Subcutaneous abdominal adipose tissue (tissue), 5 donors: ENCODE measurements around the gene KIF6.

ENCODE experiments used
- H3K27ac ChIP-seq: one replicate; pipeline ENCODE4 v1.7.0; 2013; ENCODE audit warnings: low read depth, mild to moderate bottlenecking, inconsistent platforms, low read length, moderate library complexity
- H3K27me3 ChIP-seq, 5 donors: one replicate each; pipeline ENCODE4 v1.7.0; 2013; ENCODE audit warnings: low read length in 5 of 5, inconsistent platforms in 1 of 5; ENCODE audit not compliant: control insufficient read depth in 5 of 5, insufficient read depth in 4 of 5
- H3K36me3 ChIP-seq, 5 donors: one replicate each; pipeline ENCODE4 v1.7.0; 2013; ENCODE audit warnings: low read length in 5 of 5; ENCODE audit not compliant: control insufficient read depth in 5 of 5, insufficient read depth in 5 of 5
- H3K4me1 ChIP-seq, 5 donors: one replicate each; pipeline ENCODE4 v1.7.0; 2013; ENCODE audit warnings: low read length in 5 of 5, mild to moderate bottlenecking in 3 of 5, moderate library complexity in 1 of 5; ENCODE audit not compliant: control insufficient read depth in 5 of 5, insufficient read depth in 5 of 5
- H3K4me3 ChIP-seq, 5 donors: one replicate each; pipeline ENCODE4 v1.7.0; 2013; ENCODE audit warnings: low read length in 5 of 5, low read depth in 1 of 5
- H3K9ac ChIP-seq, 5 donors: one replicate each; pipeline ENCODE4 v1.7.0; 2013; ENCODE audit warnings: low read length in 5 of 5, mild to moderate bottlenecking in 4 of 5, moderate library complexity in 3 of 5
- H3K9me3 ChIP-seq, 5 donors: one replicate each; pipeline ENCODE4 v1.7.0; 2013; ENCODE audit warnings: low read length in 5 of 5; ENCODE audit not compliant: control insufficient read depth in 5 of 5
- donor health status: healthy.
- donor health status: healthy.
- donor health status: healthy.
- donor health status: healthy.
- donor health status: healthy.

Gene KIF6

DNA sequence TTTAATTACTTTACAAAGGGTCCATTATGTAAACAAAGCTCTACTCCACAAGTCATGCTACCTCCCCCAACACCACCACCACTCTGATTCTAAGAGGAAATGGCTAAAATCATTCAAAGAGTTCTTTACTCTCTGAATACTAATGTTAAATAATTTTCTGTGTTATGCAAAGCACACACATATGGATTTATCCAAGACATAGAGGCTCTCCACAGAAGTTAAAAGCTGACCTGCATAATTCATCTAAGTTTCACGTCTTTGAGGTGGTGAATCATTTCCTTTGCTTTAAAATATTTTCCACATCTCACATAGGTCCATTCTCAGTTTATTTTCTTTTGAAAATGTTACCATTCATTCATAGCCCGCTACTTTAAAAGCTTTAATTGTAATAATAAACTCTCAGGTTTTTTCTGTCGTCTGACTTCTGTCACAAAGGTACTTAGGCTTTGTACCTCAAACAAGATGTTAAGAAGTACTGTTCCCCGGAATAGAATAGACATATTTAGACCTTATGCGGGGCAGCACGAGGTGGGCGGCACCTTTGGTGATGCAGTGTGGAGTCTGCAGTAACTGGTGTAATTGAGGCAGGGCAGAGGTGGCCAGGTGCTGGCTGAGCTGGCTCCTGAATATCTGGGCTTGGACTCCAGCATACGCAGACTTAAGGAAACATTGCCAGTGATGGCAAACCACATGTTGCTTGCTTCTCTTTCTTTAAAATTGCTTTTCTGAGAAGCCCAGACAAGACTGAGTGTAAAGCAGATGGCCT is 55.8 kb downstream of the KIF6 start:
- H3K4me1 ChIP-seq, result peaks cover 0 to 10% (median 0%) of the 10 kb centered on the region in 5 donors
- H3K27me3 ChIP-seq, result no peaks in the 10 kb centered on the region
- H3K4me3 ChIP-seq, result no peak overlapping the region
- H3K27ac ChIP-seq, result no peak overlapping the region
- H3K9ac ChIP-seq, result no peak overlapping the region
- H3K36me3 ChIP-seq, result no peaks in the 10 kb centered on the region
- H3K9me3 ChIP-seq, result peaks cover 0 to 7% (median 4%) of the 10 kb centered on the region in 5 donors

DNA sequence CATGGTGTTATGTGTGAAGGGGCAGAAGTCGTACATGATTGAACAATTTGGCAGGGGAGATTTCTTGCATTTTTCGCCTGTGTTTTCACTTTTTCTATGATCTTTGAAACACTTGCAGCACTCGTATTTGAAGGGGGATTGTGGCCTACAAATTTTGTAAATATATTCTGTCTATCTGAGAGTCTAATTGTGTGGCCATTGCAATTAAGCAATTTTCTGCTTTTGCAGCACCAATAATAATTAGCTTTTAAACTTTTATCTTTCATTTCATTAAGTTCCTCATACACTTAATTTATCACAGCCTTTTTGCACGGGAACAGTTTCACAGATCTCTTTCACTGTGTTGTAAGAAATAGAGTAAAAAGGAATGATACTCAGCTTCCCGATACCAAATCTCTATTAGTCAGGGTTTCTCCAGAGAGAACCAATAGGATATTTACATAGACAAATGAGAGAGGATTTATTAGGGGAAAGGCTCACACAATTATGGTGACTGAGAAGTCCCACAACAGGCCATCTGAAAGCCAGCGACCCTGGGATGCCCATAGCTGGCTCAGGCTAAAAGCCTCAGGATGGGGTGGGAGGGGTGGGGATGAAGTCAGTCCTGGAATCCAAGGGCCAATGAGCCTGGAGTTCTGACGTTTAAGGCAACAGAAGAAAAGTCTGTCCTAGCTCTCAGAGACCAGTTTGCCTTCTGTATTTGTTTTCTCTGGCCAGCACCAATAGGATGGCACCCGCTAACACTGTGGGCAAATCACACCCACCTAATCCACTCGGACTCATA is 58.3 kb downstream of the KIF6 start:
- H3K27me3 ChIP-seq, result no peaks in the 10 kb centered on the region
- peaks cover 0 to 10% (median 0%) of the 10 kb centered on the region in 5 donors for H3K4me1 ChIP-seq
- H3K9me3 ChIP-seq, result no peaks in the 10 kb centered on the region
- H3K4me3 ChIP-seq, result no peak overlapping the region
- peak overlapping the region; percentile 20 for H3K27ac ChIP-seq
- no peak overlapping the region for H3K9ac ChIP-seq
- H3K36me3 ChIP-seq, result no peaks in the 10 kb centered on the region

DNA sequence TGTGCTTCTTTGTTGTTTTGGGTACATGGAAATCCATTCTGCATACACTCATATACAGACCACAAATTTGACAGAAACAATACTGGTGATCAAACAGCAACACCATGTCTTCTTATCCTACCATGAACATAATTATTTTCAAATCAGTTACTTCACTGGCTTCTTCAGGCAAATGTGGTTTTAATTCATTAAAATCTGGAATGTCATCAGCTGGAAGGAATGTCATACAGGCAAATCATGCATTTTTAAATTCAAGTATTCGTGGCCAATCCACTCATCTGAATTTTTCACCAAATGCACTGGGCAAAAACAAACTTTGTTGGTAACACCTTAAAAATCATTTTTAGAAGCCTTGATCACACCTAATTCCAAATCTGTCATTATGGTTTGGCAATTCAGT is 59.3 kb downstream of the KIF6 start:
- Histone ChIP-seq H3K9me3 (no peaks in the 10 kb centered on the region), H3K4me1 (peaks cover 0 to 10% (median 0%) of the 10 kb centered on the region in 5 donors), H3K9ac (no peak overlapping the region), H3K27me3 (no peaks in the 10 kb centered on the region), H3K27ac (peak overlapping the region; percentile 20), H3K36me3 (no peaks in the 10 kb centered on the region), H3K4me3 (no peak overlapping the region)

DNA sequence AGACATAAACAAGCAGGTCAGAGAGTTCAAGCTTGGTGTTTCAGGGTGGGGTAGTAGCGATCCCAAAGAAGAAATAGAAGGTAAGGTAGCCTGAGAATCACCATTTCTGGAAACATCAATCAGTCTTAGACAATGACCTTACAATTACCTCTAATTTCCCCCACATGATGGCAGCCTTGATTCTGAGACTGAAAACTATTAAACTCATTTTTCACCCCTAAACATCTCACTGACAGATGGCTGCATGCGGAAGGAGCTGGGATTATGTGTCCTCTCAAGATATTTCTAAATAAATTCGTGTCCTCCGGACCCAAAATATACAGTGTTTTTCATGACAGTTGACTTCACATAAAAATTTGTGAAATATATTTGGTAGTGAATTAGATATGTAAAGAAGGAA is 61.0 kb downstream of the KIF6 start:
- Histone ChIP-seq H3K4me1 (peaks cover 0 to 10% (median 0%) of the 10 kb centered on the region in 5 donors), H3K27ac (no peak overlapping the region), H3K9ac (no peak overlapping the region), H3K36me3 (no peaks in the 10 kb centered on the region), H3K27me3 (no peaks in the 10 kb centered on the region), H3K4me3 (no peak overlapping the region), H3K9me3 (no peaks in the 10 kb centered on the region)

DNA sequence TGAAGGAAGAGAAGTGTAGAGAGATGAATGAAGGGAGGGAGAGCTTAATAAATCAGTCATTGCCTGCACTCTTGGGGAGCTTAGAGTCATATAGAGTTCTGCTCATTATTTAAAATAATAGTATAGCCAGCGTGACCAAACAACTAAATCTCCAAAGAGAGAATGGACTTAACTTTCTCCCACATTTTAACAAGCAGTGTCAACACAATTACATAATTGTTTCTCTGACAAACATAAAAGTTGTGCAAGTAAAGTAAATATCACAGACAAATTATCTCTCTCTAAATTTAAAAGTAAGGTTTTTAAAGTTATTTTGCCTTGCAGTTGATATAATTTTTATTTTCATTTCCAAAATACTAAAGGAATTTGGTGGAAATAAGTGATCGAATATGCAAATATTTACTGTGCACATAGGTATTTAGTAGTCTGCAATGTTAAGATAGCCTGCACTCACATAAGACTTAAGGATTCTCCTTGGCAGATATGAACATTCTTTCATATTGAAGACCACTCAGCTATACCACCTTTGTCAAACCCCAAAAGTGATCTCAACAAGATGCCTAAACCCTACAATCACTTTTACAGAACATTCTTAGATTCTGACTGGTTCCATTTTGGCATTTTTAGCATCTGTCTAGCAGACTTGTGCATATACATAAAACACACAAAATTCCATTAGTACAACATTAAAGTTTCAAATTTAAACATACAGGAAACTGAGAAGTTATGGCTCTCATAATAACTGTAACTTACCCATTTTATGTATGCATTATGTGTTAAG is 67.7 kb downstream of the KIF6 start:
- Histone ChIP-seq H3K27ac (no peak overlapping the region), H3K27me3 (no peaks in the 10 kb centered on the region), H3K9ac (no peak overlapping the region), H3K4me3 (no peak overlapping the region), H3K9me3 (no peaks in the 10 kb centered on the region), H3K4me1 (peaks cover 0 to 8% (median 0%) of the 10 kb centered on the region in 5 donors), H3K36me3 (no peaks in the 10 kb centered on the region)

DNA sequence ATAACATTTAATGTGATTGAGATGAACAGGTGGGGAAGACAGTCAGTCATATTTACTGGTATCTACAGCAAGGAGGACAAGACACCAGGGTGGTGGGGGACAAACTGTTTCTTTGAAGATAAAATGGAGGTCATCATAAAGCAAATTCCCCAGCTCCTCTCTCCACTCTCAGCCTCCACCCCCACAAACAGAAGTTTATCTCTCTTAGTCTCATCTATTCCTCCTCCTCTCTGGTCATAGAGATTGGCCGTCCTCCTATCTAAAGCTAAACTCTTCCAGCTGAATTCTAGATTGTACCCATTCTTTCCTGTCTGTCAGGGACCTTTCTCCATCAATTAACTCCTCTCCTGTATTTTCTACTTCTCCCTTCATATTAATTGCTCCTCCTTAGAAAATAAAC is 71.1 kb downstream of the KIF6 start:
- Histone ChIP-seq H3K36me3 (no peaks in the 10 kb centered on the region), H3K27me3 (no peaks in the 10 kb centered on the region), H3K27ac (no peak overlapping the region), H3K4me3 (no peak overlapping the region), H3K4me1 (peaks cover 0 to 8% (median 0%) of the 10 kb centered on the region in 5 donors), H3K9me3 (no peaks in the 10 kb centered on the region), H3K9ac (no peak overlapping the region)

DNA sequence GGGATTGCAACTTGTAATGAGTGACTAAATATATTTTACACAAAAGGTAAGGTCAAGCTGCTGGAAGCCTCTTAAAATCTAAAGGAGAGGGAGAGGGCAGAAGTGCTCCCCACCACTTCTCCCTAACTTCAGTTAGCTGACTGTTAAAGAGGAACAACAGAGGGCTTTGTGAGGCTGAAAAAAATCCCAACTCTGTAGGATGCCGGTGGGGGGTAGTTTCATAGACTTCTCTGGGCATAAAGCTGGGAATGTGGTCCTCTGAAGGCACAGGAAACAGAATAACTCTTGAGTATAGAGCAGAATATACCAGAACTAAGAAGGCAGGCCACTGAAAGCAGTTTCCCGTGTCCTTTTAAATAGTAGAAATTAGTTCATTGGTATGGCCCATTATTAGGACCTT is 71.6 kb downstream of the KIF6 start:
- Histone ChIP-seq H3K4me3 (no peak overlapping the region), H3K27me3 (no peaks in the 10 kb centered on the region), H3K36me3 (no peaks in the 10 kb centered on the region), H3K27ac (no peak overlapping the region), H3K4me1 (peaks cover 0 to 8% (median 0%) of the 10 kb centered on the region in 5 donors), H3K9ac (no peak overlapping the region), H3K9me3 (no peaks in the 10 kb centered on the region)

DNA sequence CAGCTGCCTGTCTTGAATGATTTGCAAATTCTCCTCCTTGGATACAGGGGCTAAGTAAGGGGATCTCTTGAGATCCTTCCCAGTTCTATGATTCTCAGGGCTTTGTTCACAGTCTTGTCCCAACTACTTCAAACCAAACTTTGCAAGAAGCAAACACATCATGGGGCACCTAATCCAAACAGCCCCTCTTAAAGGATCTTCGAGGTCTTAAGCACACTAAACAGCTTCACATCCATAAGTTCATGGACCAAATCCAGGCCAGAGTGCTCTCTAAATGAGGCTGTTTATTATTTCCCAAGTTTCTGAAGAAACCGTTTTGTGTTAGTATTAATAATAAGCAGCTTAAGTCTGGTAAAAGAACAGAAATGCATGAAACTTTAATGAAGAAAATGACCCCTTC is 75.2 kb downstream of the KIF6 start:
- H3K27ac ChIP-seq, result no peak overlapping the region
- no peak overlapping the region for H3K4me3 ChIP-seq
- H3K9me3 ChIP-seq, result no peaks in the 10 kb centered on the region
- no peaks in the 10 kb centered on the region for H3K27me3 ChIP-seq
- H3K9ac ChIP-seq, result no peak overlapping the region
- H3K36me3 ChIP-seq, result no peaks in the 10 kb centered on the region
- peaks cover 0 to 11% (median 4%) of the 10 kb centered on the region in 5 donors for H3K4me1 ChIP-seq

DNA sequence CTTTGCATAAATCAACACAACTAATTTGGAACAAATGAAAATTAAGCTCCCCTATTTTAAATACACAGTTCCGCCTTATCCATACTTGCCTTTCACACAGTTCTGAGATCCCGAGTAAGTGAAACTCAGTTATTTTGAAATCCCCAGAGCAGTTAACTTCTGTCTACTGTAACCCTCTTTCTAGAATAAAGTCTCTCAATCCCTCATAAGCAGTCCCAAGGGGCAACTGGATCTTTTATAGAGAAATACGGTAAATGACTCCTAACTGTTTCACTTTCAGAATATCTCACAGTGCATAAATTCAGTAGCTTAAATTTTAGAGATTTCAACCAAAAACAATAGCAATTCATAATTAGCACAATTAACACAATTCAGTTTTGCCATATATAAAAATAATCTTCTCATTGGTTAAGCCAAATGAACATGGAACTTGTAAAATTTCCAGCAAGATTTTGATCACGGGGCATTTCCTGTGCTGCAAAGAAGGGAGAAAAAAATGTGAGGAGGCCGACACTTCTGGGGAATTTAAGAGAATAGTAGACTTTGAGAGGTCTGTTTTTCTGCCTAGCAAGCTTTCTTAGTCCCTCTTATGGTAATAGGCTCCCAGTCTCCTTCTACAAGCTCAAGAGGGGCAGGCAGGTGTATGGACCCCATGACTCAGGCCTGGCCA is 78.3 kb downstream of the KIF6 start:
- Histone ChIP-seq H3K36me3 (no peaks in the 10 kb centered on the region), H3K4me3 (peak overlapping the region in 2 of 5 donors; percentile 23 to 32), H3K4me1 (peaks cover 0 to 20% (median 7%) of the 10 kb centered on the region in 5 donors), H3K27me3 (no peaks in the 10 kb centered on the region), H3K9me3 (no peaks in the 10 kb centered on the region), H3K9ac (peak overlapping the region in 2 of 5 donors; percentile 48 to 73), H3K27ac (peak overlapping the region; percentile 77)
